Glutamatergic neuron (in vitro differentiated cells): ENCODE results near the gene TMEM92. TPM values are rescaled to one million over a fixed set of nuclear protein-coding genes. Genes with fewer than 3 reads are reported as not detected.

ENCODE experiments used
- DNase-seq: peaks from one replicate; pipeline ENCODE4 v3.0.0; 2022
- H3K27ac Mint-ChIP-seq: one replicate; pipeline ENCODE4 v1.8.0; 2020; ENCODE audit warnings: mild to moderate bottlenecking, mixed read lengths, inconsistent platforms; ENCODE audit not compliant: unreplicated experiment
- H3K27me3 Mint-ChIP-seq: one replicate; pipeline ENCODE4 v1.8.0; 2020; ENCODE audit warnings: mild to moderate bottlenecking, moderate library complexity, mixed read lengths, inconsistent platforms; ENCODE audit not compliant: unreplicated experiment
- H3K36me3 Mint-ChIP-seq: one replicate; pipeline ENCODE4 v1.8.0; 2020; ENCODE audit warnings: mild to moderate bottlenecking, mixed read lengths, inconsistent platforms; ENCODE audit not compliant: unreplicated experiment
- H3K4me1 Mint-ChIP-seq: one replicate; pipeline ENCODE4 v1.8.0; 2020; ENCODE audit warnings: mild to moderate bottlenecking, low read depth, mixed read lengths, inconsistent platforms; ENCODE audit not compliant: unreplicated experiment
- H3K4me3 Mint-ChIP-seq: one replicate; pipeline ENCODE4 v1.8.0; 2020; ENCODE audit warnings: mild to moderate bottlenecking, mixed read lengths, inconsistent platforms; ENCODE audit not compliant: unreplicated experiment
- H3K9me3 Mint-ChIP-seq: one replicate; pipeline ENCODE4 v1.8.0; 2020; ENCODE audit warnings: mild to moderate bottlenecking, moderate library complexity, mixed read lengths, inconsistent platforms; ENCODE audit not compliant: unreplicated experiment
- CTCF ChIP-seq: fragments of 200-600 bp; sonication (generic); IDR thresholded peaks from one replicate; pipeline ENCODE4 v1.5.0; 2021; ENCODE audit not compliant: partially characterized antibody, unreplicated experiment
- total RNA-seq: library from RNA; stranded (reverse); fragmentation: NEBNext Ultra II Directional; extraction: Animal tissue kit (Norgen Biotek cat#: 25700); gene quantifications from one replicate; pipeline ENCODE4 v1.2.1, GENCODE V29; 2021; ENCODE audit not compliant: unreplicated experiment

TMEM92 gene
- total RNA-seq, 1 donor from 2014 or later = not detected

GRCh38 chr17:50248255-50248654, 26.0 kb upstream of the TMEM92 start:
- Mint-ChIP-seq H3K9me3 (peaks cover 8% of the 10 kb centered on the region), H3K4me1 (no peaks in the 10 kb centered on the region), H3K36me3 (peaks cover 15% of the 10 kb centered on the region), H3K27ac (no peak overlapping the region), H3K27me3 (no peaks in the 10 kb centered on the region), H3K4me3 (no peak overlapping the region)
- no peak for TF ChIP-seq CTCF
- no peak for DNase-seq

- H3K4me3 Mint-ChIP-seq = no peak overlapping the region
- H3K4me1 Mint-ChIP-seq = no peaks in the 10 kb centered on the region
- TF ChIP-seq CTCF = no peak
- no peak overlapping the region for H3K27ac Mint-ChIP-seq
- peaks cover 8% of the 10 kb centered on the region for H3K9me3 Mint-ChIP-seq
- H3K36me3 Mint-ChIP-seq = peaks cover 15% of the 10 kb centered on the region
- peaks cover 1% of the 10 kb centered on the region for H3K27me3 Mint-ChIP-seq
- DNase-seq = no peak
Observed at GRCh38 chr17:50252781-50253180, 21.5 kb upstream of the TMEM92 start.

DNA sequence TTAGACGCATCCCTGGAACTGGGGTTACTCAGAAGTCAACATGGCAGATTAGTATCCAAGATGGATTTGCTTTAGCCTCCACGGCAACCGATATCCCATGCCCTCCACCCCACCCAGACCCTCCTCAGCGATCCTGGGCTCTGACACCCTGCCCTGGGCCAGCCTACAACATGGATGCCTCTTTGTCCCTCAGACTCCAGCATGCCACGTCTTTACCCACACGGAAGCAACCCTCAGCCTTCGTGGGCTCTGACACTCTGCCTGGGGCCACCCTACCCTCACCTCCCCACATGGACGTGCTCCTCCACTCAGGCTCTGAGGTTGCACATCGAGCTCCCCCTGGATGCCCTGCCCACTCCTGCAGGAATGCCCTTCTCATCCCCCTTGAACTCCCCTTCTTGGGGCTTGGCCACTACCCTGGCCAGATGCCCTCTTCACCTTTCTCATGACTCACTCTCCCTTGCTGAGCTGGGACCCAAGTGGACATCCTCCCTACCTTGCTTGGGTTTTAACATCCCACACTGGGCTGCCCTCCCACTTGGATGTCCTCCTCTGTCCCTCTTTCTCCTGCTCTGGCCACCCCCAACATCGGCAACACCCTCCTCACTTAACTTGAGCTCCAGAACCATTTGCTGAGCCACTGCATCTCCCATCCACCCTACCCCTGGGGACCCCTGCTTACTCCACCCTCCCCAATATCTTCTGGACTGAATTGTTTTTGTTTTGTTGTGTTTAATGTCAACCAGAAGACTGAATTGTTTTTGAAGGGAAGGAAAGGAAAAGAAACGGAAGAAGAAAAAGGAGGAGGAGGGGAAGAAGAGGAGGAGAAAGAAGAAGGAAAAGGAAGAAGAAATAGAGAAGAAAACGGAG, 18.3 kb upstream of the TMEM92 start:
- Mint-ChIP-seq H3K27me3 (peaks cover 3% of the 10 kb centered on the region), H3K9me3 (peaks cover 6% of the 10 kb centered on the region), H3K4me1 (peaks cover 5% of the 10 kb centered on the region), H3K27ac (no peak overlapping the region), H3K4me3 (no peak overlapping the region), H3K36me3 (peaks cover 8% of the 10 kb centered on the region)
- TF ChIP-seq CTCF = no peak
- DNase-seq = peak; percentile 11

- no peak overlapping the region for H3K27ac Mint-ChIP-seq
- no peak overlapping the region for H3K4me3 Mint-ChIP-seq
- H3K36me3 Mint-ChIP-seq = no peaks in the 10 kb centered on the region
- peaks cover 2% of the 10 kb centered on the region for H3K9me3 Mint-ChIP-seq
- no peak for DNase-seq
- H3K27me3 Mint-ChIP-seq = peaks cover 3% of the 10 kb centered on the region
- TF ChIP-seq CTCF = no peak
- H3K4me1 Mint-ChIP-seq = peaks cover 5% of the 10 kb centered on the region
Observed at GRCh38 chr17:50256826-50257618, 17.2 kb upstream of the TMEM92 start.
